HepG2 (cell line): ENCODE results near the gene MOCS2. TPM values are rescaled to one million over a fixed set of nuclear protein-coding genes. Genes with fewer than 3 reads are reported as not detected.

Experiments
- ATAC-seq: fragments of 200-7000 bp; cut with Tn5 transposase; 3 replicates; pipeline ENCODE4 v1.9.1; 2020; ENCODE audit warnings: mild to moderate bottlenecking, moderate library complexity
- BruUV-seq: library from RNA; stranded (reverse); fragments of 400-500 nt; replicated peaks from 2 replicates; lab custom pipeline; 2021; lab: Mats Ljungman, UMichigan
- CTCF ChIA-PET: fragments of 300-600 bp; formaldehyde crosslinking; extraction: SDS; loops from one replicate; lab custom pipeline; 2021; ENCODE audit warnings: low total read pairs, inconsistent platforms, low intra/inter-chr PET ratio; lab: Yijun Ruan, JAX
- POLR2A ChIA-PET: fragments of 350-600 bp; sonication (Branson Sonifier 250); formaldehyde crosslinking; loops from one replicate; lab custom pipeline; 2020; ENCODE audit warnings: antibody characterized with exemption, inconsistent platforms; lab: Yijun Ruan, JAX
- DNase-seq: peaks from one replicate; pipeline ENCODE4 v3.0.0-alpha.2; 2015; ENCODE audit warnings: low spot score
- FAIRE-seq: peaks from 3 replicates; lab custom pipeline; 2011; peaks lifted over from hg19 to GRCh38; lab: Jason Lieb, UNC
- H2AFZ ChIP-seq: one replicate; pipeline ENCODE4 v1.6.1; 2011; ENCODE audit warnings: low read length, inconsistent platforms
- H3K27ac ChIP-seq: fragments of 300-600 bp; 3 replicates; pipeline ENCODE4 v1.8.0; 2011; ENCODE audit warnings: mixed run types, mild to moderate bottlenecking, mixed read lengths, low read length, inconsistent platforms; ENCODE audit not compliant: insufficient read depth; ENCODE audit errors: extremely low read length
- H3K27me3 ChIP-seq, 2 experiments: fragments of 200-600 bp in 1 of 2; 2 replicates in 1 of 2; 3 replicates in 1 of 2; pipeline versions ENCODE4 v1.6.0 to v1.8.0; 2011; ENCODE audit warnings: low read length in 2 of 2, mild to moderate bottlenecking in 2 of 2, moderate library complexity in 2 of 2, inconsistent platforms in 1 of 2; ENCODE audit not compliant: insufficient read depth in 2 of 2, control insufficient read depth in 1 of 2
- H3K36me3 ChIP-seq, 2 experiments: fragments of 200-600 bp in 1 of 2; replicated peaks in 1 of 2; 2 replicates in 1 of 2; 3 replicates in 1 of 2; pipeline versions ENCODE4 v1.5.1 to v1.8.0; 2011; ENCODE audit warnings: low read length in 2 of 2, inconsistent platforms in 1 of 2; ENCODE audit not compliant: insufficient read depth in 2 of 2, control insufficient read depth in 1 of 2
- H3K4me1 ChIP-seq: 2 replicates; pipeline ENCODE4 v1.5.1; 2012; ENCODE audit warnings: low read length, inconsistent platforms; ENCODE audit not compliant: insufficient read depth
- H3K4me2 ChIP-seq: 2 replicates; pipeline ENCODE4 v1.6.0; 2011; ENCODE audit warnings: low read depth, low read length, inconsistent platforms
- H3K4me3 ChIP-seq, 3 experiments: fragments of 200-600 bp in 1 of 3; sonication (generic), shearing (Covaris generic) in 1 of 3; replicated peaks in 1 of 3; 2 replicates each; pipeline ENCODE4 v1.5.1; 2011 to 2016; ENCODE audit warnings: low read length in 3 of 3, inconsistent platforms in 2 of 3, low read depth in 2 of 3, mild to moderate bottlenecking in 2 of 3, control low read depth in 1 of 3, mixed read lengths in 1 of 3; ENCODE audit not compliant: insufficient read depth in 1 of 3
- H3K79me2 ChIP-seq: one replicate; pipeline ENCODE4 v1.6.1; 2011; ENCODE audit warnings: low read length, inconsistent platforms; ENCODE audit not compliant: insufficient read depth
- H3K9ac ChIP-seq: 2 replicates; pipeline ENCODE4 v1.6.0; 2011; ENCODE audit warnings: mild to moderate bottlenecking, low read depth, low read length, inconsistent platforms; ENCODE audit not compliant: insufficient read depth
- H3K9me3 ChIP-seq: 2 replicates; pipeline ENCODE4 v1.5.1; 2012; ENCODE audit warnings: mild to moderate bottlenecking, low read length
- H4K20me1 ChIP-seq: 2 replicates; pipeline ENCODE4 v1.6.0; 2011; ENCODE audit warnings: inconsistent platforms, mild to moderate bottlenecking, low read length, moderate library complexity; ENCODE audit not compliant: insufficient read depth
- ARID4A ChIP-seq: sonication (generic); formaldehyde crosslinking; IDR thresholded peaks from 2 replicates; pipeline ENCODE4 v1.5.0; 2020; ENCODE audit warnings: mild to moderate bottlenecking, missing genetic modification reagents, borderline replicate concordance
- CREB3 ChIP-seq: sonication (generic); formaldehyde crosslinking; IDR thresholded peaks from 2 replicates; pipeline ENCODE4 v1.5.0; 2020; ENCODE audit warnings: missing genetic modification reagents
- MYC ChIP-seq: sonication (generic); formaldehyde crosslinking; IDR thresholded peaks from 2 replicates; pipeline ENCODE4 v1.9.0; 2021; ENCODE audit warnings: missing genetic modification reagents, borderline replicate concordance
- POLR2AphosphoS5 ChIP-seq: IDR thresholded peaks from 2 replicates; pipeline ENCODE4 v1.6.1; 2012; ENCODE audit warnings: low read depth, low read length
- SP1 ChIP-seq, 2 experiments: fragments of 450-650 bp in 1 of 2; sonication (generic) in 1 of 2; formaldehyde crosslinking in 1 of 2; IDR thresholded peaks; 2 replicates each; pipeline versions ENCODE4 v1.4.0 to v1.6.1; 2016 to 2020; ENCODE audit warnings: missing genetic modification reagents in 1 of 2
- TBL1XR1 ChIP-seq: fragments of 150-350 bp; IDR thresholded peaks from 2 replicates; pipeline ENCODE4 v1.6.1; 2014; ENCODE audit warnings: borderline replicate concordance, low read length; ENCODE audit not compliant: partially characterized antibody
- THYN1 ChIP-seq: sonication (generic); formaldehyde crosslinking; IDR thresholded peaks from 2 replicates; pipeline ENCODE4 v1.8.1; 2023; ENCODE audit warnings: low read depth, mild to moderate bottlenecking, moderate library complexity, missing genetic modification reagents, borderline replicate concordance
- TSC22D2 ChIP-seq: sonication (generic); formaldehyde crosslinking; IDR thresholded peaks from 2 replicates; pipeline ENCODE4 v1.5.1; 2020; ENCODE audit warnings: missing genetic modification reagents, mild to moderate bottlenecking, borderline replicate concordance
- ZBTB44 ChIP-seq: sonication (generic); formaldehyde crosslinking; IDR thresholded peaks from 2 replicates; pipeline ENCODE4 v1.4.0; 2020; ENCODE audit warnings: missing genetic modification reagents
- ZHX1 ChIP-seq: sonication (generic); formaldehyde crosslinking; IDR thresholded peaks from 2 replicates; pipeline ENCODE4 v1.8.1; 2022; ENCODE audit warnings: low read depth, mild to moderate bottlenecking, missing genetic modification reagents
- ZNF333 ChIP-seq: sonication (generic); formaldehyde crosslinking; IDR thresholded peaks from 2 replicates; pipeline ENCODE4 v1.4.0; 2020; ENCODE audit warnings: mild to moderate bottlenecking, missing genetic modification reagents, borderline replicate concordance
- WGBS: methylation state at CpG from one replicate; pipeline ENCODE4 v1.1.6; 2017; ENCODE audit warnings: low lambda C conversion rate; 5-methylcytosine and 5-hydroxymethylcytosine counted together
- in situ Hi-C: cut with HindIII; loops from 2 replicates; pipeline ENCODE4 v1.10.0; 2017; ENCODE audit warnings: low pct_unique_long_range_greater_than_20kb; ENCODE audit not compliant: extremely low pct_ligation_motif_present
- intact Hi-C: fragments of 100-400 bp; cut with micrococcal nuclease; formaldehyde crosslinking; loops from one replicate; pipeline ENCODE4 v1.10.0; 2022; ENCODE audit not compliant: unreplicated experiment
- polyA plus RNA-seq, 8 experiments: library from polyadenylated mRNA; depleted of rRNA in 3 of 8; stranded (reverse) in 7 of 8; unstranded in 1 of 8; fragments of >200 nt; fragmentation: Illumina TruSeq in 4 of 8; extraction: Trizol in 4 of 8; gene quantifications; 2 replicates each; pipeline versions ENCODE4 v1.2.1 to v1.2.3, GENCODE V29; 2011 to 2016; ENCODE audit warnings: low read depth in 4 of 8, missing spikeins in 1 of 8, mixed read lengths in 1 of 8; ENCODE audit not compliant: insufficient read depth in 1 of 8
- total RNA-seq, 5 experiments: library from RNA; depleted of rRNA; stranded (reverse); fragments of >200 nt; fragmentation: Illumina TruSeq; extraction: Trizol; gene quantifications; 2 replicates each; pipeline ENCODE4 v1.2.3, GENCODE V29; 2016; ENCODE audit warnings: low read depth in 1 of 5

The MOCS2 gene
- total and polyA plus RNA-seq, 2 of the 13 experiments (the other 11 are each of a cell fraction or from before 2014, with no cell fraction given): 19.2 to 41.9 TPM

GRCh38 chr5:53071738-53072137, 37.8 kb downstream of the MOCS2 start:
- DNase-seq (no peak), ATAC-seq (no peak), FAIRE-seq (no peak)
- TF ChIP-seq TSC22D2: no peak
- no peak for TF ChIP-seq SP1 (IDR thresholded peaks at IDR 0.05)
- TF ChIP-seq SP1 (CRISPR knock-in tag; IDR thresholded peaks at IDR 0.05): no peak
- no peak for TF ChIP-seq POLR2AphosphoS5
- TF ChIP-seq THYN1 (CRISPR knock-in tag): no peak
- no peak for TF ChIP-seq ARID4A (CRISPR knock-in tag)
- TF ChIP-seq ZNF333 (CRISPR knock-in tag): no peak
- TF ChIP-seq MYC (CRISPR knock-in tag): no peak
- TF ChIP-seq CREB3 (CRISPR knock-in tag): no peak
- no peak for TF ChIP-seq ZBTB44
- no peak for TF ChIP-seq TBL1XR1
- TF ChIP-seq ZHX1: no peak
- POLR2A ChIA-PET: no interaction called here
- Histone ChIP-seq H3K4me2 (no peak overlapping the region), H3K27ac (no peak overlapping the region), H3K36me3 (peaks cover 37 to 88% of the 10 kb centered on the region in 2 experiments), H3K9me3 (no peaks in the 10 kb centered on the region), H3K79me2 (no peaks in the 10 kb centered on the region), H3K4me3 (no peak overlapping the region), H3K27me3 (no peaks in the 10 kb centered on the region), H3K4me1 (no peaks in the 10 kb centered on the region), H4K20me1 (no peaks in the 10 kb centered on the region), H2AFZ (no peak overlapping the region), H3K9ac (no peak overlapping the region)
- no TSS peak for BruUV-seq
- 98% methylated on average over 2 of the region's 2 CpGs for WGBS
- in situ Hi-C loops (no loop called here), intact Hi-C loops (no loop called here)
- CTCF ChIA-PET: no interaction called here
